Panc1 (cell line): Measurements from ENCODE around the gene SLC35E3. TPM values are rescaled to one million over a fixed set of nuclear protein-coding genes. Genes with fewer than 3 reads are reported as not detected.

Experiments used
- ATAC-seq: fragments of 200-7000 bp; cut with Tn5 transposase; 2 replicates; pipeline ENCODE4 v1.9.1; 2020; ENCODE audit warnings: mild to moderate bottlenecking, moderate library complexity
- BruUV-seq: library from RNA; stranded (reverse); fragments of 400-500 nt; replicated peaks from 2 replicates; lab custom pipeline; 2021; lab: Mats Ljungman, UMichigan
- CTCF ChIA-PET: fragments of 300-600 bp; sonication (Branson Sonifier 250); formaldehyde crosslinking; loops from one replicate; lab custom pipeline; 2022; ENCODE audit warnings: antibody characterized with exemption; lab: Charles Lee
- POLR2A ChIA-PET: fragments of 300-600 bp; sonication (Branson Sonifier 250); formaldehyde crosslinking; loops from one replicate; lab custom pipeline; 2022; ENCODE audit warnings: antibody characterized with exemption; lab: Charles Lee
- DNase-seq: peaks from one replicate; pipeline ENCODE4 v3.0.0-alpha.2; 2010; ENCODE audit warnings: low read depth, low spot score
- H3K27ac ChIP-seq: 2 replicates; pipeline ENCODE4 v1.5.1; 2011; ENCODE audit warnings: mild to moderate bottlenecking, low read length, inconsistent platforms
- H3K27me3 ChIP-seq: fragments of 200-500 bp; sonication (Bioruptor generic); 2 replicates; pipeline ENCODE4 v1.6.0; 2014; ENCODE audit warnings: low read length, inconsistent platforms; ENCODE audit not compliant: control insufficient read depth, insufficient read depth
- H3K36me3 ChIP-seq: fragments of 200-500 bp; sonication (Bioruptor generic); 2 replicates; pipeline ENCODE4 v1.5.1; 2014; ENCODE audit warnings: inconsistent platforms, mild to moderate bottlenecking, low read length, moderate library complexity; ENCODE audit not compliant: control insufficient read depth, insufficient read depth
- H3K4me1 ChIP-seq: 2 replicates; pipeline ENCODE4 v1.5.1; 2011; ENCODE audit warnings: inconsistent platforms, mild to moderate bottlenecking, low read length, moderate library complexity; ENCODE audit not compliant: control insufficient read depth, insufficient read depth
- H3K4me3 ChIP-seq, 2 experiments: 2 replicates each; pipeline ENCODE4 v1.5.1; 2011 to 2012; ENCODE audit warnings: low read depth in 2 of 2, low read length in 2 of 2, mild to moderate bottlenecking in 2 of 2, inconsistent platforms in 1 of 2, moderate library complexity in 1 of 2
- H3K9me3 ChIP-seq: fragments of 200-500 bp; sonication (Bioruptor generic); 2 replicates; pipeline ENCODE4 v1.5.1; 2014; ENCODE audit warnings: low read depth, mild to moderate bottlenecking, inconsistent platforms, low read length, moderate library complexity; ENCODE audit not compliant: control insufficient read depth, insufficient read depth
- POLR2AphosphoS5 ChIP-seq: IDR thresholded peaks from 2 replicates; pipeline ENCODE4 v1.6.1; 2012; ENCODE audit warnings: mild to moderate bottlenecking, low read depth, low read length, moderate library complexity
- SIN3A ChIP-seq: IDR thresholded peaks from 2 replicates; pipeline ENCODE4 v1.6.1; 2012; ENCODE audit warnings: low read depth, mild to moderate bottlenecking, low read length, moderate library complexity, borderline replicate concordance; ENCODE audit not compliant: insufficient read depth
- TCF7L2 ChIP-seq: IDR thresholded peaks from 2 replicates; pipeline ENCODE4 v1.6.1; 2011; ENCODE audit warnings: mild to moderate bottlenecking, low read depth, low read length, inconsistent platforms
- in situ Hi-C: cut with HindIII; loops from 2 replicates; pipeline ENCODE4 v1.10.0; 2016; ENCODE audit warnings: low sequenced_read_pairs, low pct_unique_long_range_greater_than_20kb
- intact Hi-C: fragments of 100-400 bp; cut with micrococcal nuclease; formaldehyde crosslinking; loops from one replicate; pipeline ENCODE4 v1.10.0; 2022; ENCODE audit not compliant: unreplicated experiment
- total RNA-seq: library from RNA; stranded (reverse); gene quantifications from one replicate; pipeline ENCODE4 v1.2.1, GENCODE V29; 2021; ENCODE audit not compliant: unreplicated experiment
- TF ChIP-seq, protein P1 (sequence below), 2 experiments: IDR thresholded peaks; 2 replicates each; pipeline ENCODE4 v1.6.1; 2011 to 2012; ENCODE audit warnings: low read depth in 2 of 2, control low read depth in 1 of 2, low read length in 1 of 2, mild to moderate bottlenecking in 1 of 2, moderate library complexity in 1 of 2; ENCODE audit not compliant: insufficient read depth in 1 of 2
- TF ChIP-seq, protein P2 (sequence below): fragments of 450-650 bp; IDR thresholded peaks from 2 replicates; pipeline ENCODE4 v1.5.1; 2017; ENCODE audit warnings: mild to moderate bottlenecking

The SLC35E3 gene
- total RNA-seq, 1 experiment from 2014 or later, result 15.9 TPM

DNA sequence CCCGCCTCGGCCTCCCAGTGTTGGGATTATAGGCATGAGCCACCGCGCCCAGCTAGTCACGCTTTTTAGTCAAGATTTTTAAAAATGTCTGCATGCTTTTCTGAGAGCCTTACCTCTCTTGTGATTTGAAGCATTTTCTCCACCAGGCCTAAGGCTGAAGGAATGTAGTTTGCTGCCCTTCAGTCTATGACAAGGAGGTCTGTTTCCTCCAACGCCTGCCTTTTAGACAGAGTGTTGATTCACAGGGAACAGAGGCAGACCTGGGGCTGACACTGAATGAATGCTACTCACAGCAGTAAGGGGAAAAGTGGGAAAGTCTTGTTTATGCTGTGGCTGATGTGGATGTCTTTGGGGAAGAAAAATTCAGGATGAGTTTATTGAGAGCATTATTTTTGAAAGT, 34.8 kb downstream of the SLC35E3 start:
- Histone ChIP-seq H3K36me3 (no peaks in the 10 kb centered on the region), H3K27me3 (no peaks in the 10 kb centered on the region), H3K4me3 (no peak overlapping the region), H3K27ac (no peak overlapping the region), H3K9me3 (no peaks in the 10 kb centered on the region), H3K4me1 (no peaks in the 10 kb centered on the region)
- intact Hi-C loops (no loop called here), in situ Hi-C loops (no loop called here)
- DNase-seq (no peak), ATAC-seq (no peak)
- CTCF ChIA-PET, result no interaction called here
- no TSS peak for BruUV-seq
- POLR2A ChIA-PET, result interaction anchor here (0.6 kb wide), 1 partner anchor 12 kb away, joined by 3 read pairs; no protein-coding TSS in a partner anchor
- TF ChIP-seq SIN3A (no peak), POLR2AphosphoS5 (no peak), TCF7L2 (no peak)
- TF ChIP-seq, protein P1, sequence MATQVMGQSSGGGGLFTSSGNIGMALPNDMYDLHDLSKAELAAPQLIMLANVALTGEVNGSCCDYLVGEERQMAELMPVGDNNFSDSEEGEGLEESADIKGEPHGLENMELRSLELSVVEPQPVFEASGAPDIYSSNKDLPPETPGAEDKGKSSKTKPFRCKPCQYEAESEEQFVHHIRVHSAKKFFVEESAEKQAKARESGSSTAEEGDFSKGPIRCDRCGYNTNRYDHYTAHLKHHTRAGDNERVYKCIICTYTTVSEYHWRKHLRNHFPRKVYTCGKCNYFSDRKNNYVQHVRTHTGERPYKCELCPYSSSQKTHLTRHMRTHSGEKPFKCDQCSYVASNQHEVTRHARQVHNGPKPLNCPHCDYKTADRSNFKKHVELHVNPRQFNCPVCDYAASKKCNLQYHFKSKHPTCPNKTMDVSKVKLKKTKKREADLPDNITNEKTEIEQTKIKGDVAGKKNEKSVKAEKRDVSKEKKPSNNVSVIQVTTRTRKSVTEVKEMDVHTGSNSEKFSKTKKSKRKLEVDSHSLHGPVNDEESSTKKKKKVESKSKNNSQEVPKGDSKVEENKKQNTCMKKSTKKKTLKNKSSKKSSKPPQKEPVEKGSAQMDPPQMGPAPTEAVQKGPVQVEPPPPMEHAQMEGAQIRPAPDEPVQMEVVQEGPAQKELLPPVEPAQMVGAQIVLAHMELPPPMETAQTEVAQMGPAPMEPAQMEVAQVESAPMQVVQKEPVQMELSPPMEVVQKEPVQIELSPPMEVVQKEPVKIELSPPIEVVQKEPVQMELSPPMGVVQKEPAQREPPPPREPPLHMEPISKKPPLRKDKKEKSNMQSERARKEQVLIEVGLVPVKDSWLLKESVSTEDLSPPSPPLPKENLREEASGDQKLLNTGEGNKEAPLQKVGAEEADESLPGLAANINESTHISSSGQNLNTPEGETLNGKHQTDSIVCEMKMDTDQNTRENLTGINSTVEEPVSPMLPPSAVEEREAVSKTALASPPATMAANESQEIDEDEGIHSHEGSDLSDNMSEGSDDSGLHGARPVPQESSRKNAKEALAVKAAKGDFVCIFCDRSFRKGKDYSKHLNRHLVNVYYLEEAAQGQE (IDR thresholded peaks at IDR 0.05; ENCODE audit: insufficient read depth in 1 of 2, low read depth in 2 of 2, low read length in 1 of 2), result no peak
- TF ChIP-seq, protein P2, sequence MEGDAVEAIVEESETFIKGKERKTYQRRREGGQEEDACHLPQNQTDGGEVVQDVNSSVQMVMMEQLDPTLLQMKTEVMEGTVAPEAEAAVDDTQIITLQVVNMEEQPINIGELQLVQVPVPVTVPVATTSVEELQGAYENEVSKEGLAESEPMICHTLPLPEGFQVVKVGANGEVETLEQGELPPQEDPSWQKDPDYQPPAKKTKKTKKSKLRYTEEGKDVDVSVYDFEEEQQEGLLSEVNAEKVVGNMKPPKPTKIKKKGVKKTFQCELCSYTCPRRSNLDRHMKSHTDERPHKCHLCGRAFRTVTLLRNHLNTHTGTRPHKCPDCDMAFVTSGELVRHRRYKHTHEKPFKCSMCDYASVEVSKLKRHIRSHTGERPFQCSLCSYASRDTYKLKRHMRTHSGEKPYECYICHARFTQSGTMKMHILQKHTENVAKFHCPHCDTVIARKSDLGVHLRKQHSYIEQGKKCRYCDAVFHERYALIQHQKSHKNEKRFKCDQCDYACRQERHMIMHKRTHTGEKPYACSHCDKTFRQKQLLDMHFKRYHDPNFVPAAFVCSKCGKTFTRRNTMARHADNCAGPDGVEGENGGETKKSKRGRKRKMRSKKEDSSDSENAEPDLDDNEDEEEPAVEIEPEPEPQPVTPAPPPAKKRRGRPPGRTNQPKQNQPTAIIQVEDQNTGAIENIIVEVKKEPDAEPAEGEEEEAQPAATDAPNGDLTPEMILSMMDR, result no peak

DNA sequence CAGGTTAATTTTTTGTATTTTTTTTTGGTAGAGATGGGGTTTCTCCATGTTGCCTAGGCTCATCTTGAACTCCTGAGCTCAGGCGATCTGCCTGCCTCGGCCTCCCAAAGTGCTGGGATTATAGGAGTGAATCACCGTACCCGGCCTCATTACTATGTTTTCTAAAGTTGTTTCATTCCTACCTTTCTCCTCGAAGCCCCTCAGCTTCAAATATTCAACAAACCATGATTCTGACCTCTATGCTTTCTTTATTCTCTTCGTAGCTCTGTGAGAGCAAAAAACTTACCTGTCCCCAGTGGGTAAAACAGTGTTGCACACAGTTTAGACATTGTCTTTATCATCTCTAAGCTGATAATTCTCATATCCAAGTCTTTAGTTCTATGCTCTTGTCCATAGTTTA, 35.8 kb downstream of the SLC35E3 start:
- no peak for DNase-seq
- Histone ChIP-seq H3K4me1 (no peaks in the 10 kb centered on the region), H3K36me3 (no peaks in the 10 kb centered on the region), H3K4me3 (no peak overlapping the region), H3K27me3 (no peaks in the 10 kb centered on the region), H3K27ac (no peak overlapping the region), H3K9me3 (no peaks in the 10 kb centered on the region)
- no peak for ATAC-seq
- intact Hi-C loops, result no loop called here
- CTCF ChIA-PET, result no interaction called here
- POLR2A ChIA-PET, result no interaction called here
- BruUV-seq, result no TSS peak
- TF ChIP-seq, protein P1 (IDR thresholded peaks at IDR 0.05; ENCODE audit: insufficient read depth in 1 of 2, low read depth in 2 of 2, low read length in 1 of 2), result no peak
- no peak for TF ChIP-seq TCF7L2
- TF ChIP-seq, protein P2, result no peak
- TF ChIP-seq POLR2AphosphoS5, result no peak
- no peak for TF ChIP-seq SIN3A
- in situ Hi-C loops, result no loop called here
